ENCODE measurements around the gene MACROD2. TPM values are rescaled to one million over a fixed set of nuclear protein-coding genes. Genes with fewer than 3 reads are reported as not detected.

The MACROD2 gene
- total RNA-seq, 1 donor from 2014 or later: 1.6 TPM

DNA sequence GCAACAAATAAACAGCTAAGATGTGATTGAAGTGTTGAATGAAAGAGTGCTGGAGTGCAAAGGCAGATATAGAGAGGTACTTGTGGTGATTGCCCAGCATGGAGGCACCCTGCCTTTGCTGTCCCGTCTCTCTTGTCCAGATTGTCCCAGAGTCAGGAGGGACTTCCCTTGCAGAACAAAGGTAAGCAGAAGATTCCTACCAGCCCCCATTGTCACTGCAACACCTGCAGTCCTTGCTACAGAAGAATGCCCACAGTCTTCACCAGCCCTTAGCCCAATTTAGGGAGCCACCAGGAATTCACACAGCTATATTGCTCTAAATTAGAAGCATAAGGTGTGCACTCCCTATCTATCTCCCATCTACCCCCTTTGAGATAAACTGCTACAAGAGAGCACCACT is 2086.1 kb downstream of the MACROD2 start:
- Histone ChIP-seq H3K4me3 (ENCODE audit: low read depth, low read length) (no peak overlapping the region), H3K27me3 (ENCODE audit: control insufficient read depth, insufficient read depth, low read length) (no peaks in the 10 kb centered on the region), H3K36me3 (ENCODE audit: control insufficient read depth, insufficient read depth, low read length) (no peaks in the 10 kb centered on the region)
- no peak for DNase-seq (ENCODE audit: low read depth)
- TF ChIP-seq, protein P1, sequence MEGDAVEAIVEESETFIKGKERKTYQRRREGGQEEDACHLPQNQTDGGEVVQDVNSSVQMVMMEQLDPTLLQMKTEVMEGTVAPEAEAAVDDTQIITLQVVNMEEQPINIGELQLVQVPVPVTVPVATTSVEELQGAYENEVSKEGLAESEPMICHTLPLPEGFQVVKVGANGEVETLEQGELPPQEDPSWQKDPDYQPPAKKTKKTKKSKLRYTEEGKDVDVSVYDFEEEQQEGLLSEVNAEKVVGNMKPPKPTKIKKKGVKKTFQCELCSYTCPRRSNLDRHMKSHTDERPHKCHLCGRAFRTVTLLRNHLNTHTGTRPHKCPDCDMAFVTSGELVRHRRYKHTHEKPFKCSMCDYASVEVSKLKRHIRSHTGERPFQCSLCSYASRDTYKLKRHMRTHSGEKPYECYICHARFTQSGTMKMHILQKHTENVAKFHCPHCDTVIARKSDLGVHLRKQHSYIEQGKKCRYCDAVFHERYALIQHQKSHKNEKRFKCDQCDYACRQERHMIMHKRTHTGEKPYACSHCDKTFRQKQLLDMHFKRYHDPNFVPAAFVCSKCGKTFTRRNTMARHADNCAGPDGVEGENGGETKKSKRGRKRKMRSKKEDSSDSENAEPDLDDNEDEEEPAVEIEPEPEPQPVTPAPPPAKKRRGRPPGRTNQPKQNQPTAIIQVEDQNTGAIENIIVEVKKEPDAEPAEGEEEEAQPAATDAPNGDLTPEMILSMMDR (IDR thresholded peaks at IDR 0.05; ENCODE audit: insufficient read depth, low read length, severe bottlenecking): no peak
- no peak for FAIRE-seq

- TF ChIP-seq, protein P1 (IDR thresholded peaks at IDR 0.05; ENCODE audit: insufficient read depth, low read length, severe bottlenecking): no peak
- FAIRE-seq: no peak
- Histone ChIP-seq H3K36me3 (ENCODE audit: control insufficient read depth, insufficient read depth, low read length) (no peaks in the 10 kb centered on the region), H3K4me3 (ENCODE audit: low read depth, low read length) (no peak overlapping the region), H3K27me3 (ENCODE audit: control insufficient read depth, insufficient read depth, low read length) (no peaks in the 10 kb centered on the region)
- DNase-seq (ENCODE audit: low read depth): no peak
Observed at GRCh38 chr20:16082051-16082550, 2086.8 kb downstream of the MACROD2 start.

- no peak for DNase-seq (ENCODE audit: low read depth)
- no peak for FAIRE-seq
- TF ChIP-seq, protein P1 (IDR thresholded peaks at IDR 0.05; ENCODE audit: insufficient read depth, low read length, severe bottlenecking): no peak
- no peak overlapping the region for H3K4me3 ChIP-seq (ENCODE audit: low read depth, low read length)
- H3K27me3 ChIP-seq (ENCODE audit: control insufficient read depth, insufficient read depth, low read length): no peaks in the 10 kb centered on the region
- H3K36me3 ChIP-seq (ENCODE audit: control insufficient read depth, insufficient read depth, low read length): no peaks in the 10 kb centered on the region
Observed at GRCh38 chr20:16083639-16084280, 2088.4 kb downstream of the MACROD2 start.

DNA sequence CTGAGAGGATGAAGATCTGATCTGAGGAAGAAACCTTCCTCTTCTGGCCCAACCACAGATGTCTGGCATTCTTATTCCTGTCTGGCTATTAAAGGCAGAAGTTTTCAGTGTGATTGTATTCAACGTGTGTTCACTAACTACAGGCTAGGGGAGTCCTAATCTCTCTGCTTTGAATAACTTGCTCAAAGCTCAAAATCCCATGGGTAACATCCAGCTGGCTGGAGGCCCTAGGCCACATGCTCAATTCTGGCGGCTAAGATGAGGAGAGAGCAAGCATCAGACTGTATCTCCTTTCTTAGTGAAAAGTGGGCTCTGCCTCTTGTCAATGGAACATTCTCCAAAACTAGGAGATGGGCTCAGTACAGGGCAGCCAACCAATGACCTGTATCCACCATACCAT is 2099.9 kb downstream of the MACROD2 start:
- TF ChIP-seq, protein P1 (IDR thresholded peaks at IDR 0.05; ENCODE audit: insufficient read depth, low read length, severe bottlenecking): no peak

GRCh38 chr20:16096756-16097326 is 2101.5 kb downstream of the MACROD2 start:
- Histone ChIP-seq H3K4me3 (ENCODE audit: low read depth, low read length) (no peak overlapping the region), H3K36me3 (ENCODE audit: control insufficient read depth, insufficient read depth, low read length) (no peaks in the 10 kb centered on the region), H3K27me3 (ENCODE audit: control insufficient read depth, insufficient read depth, low read length) (peaks cover 1% of the 10 kb centered on the region)
- TF ChIP-seq, protein P1 (IDR thresholded peaks at IDR 0.05; ENCODE audit: insufficient read depth, low read length, severe bottlenecking): no peak
- no peak for FAIRE-seq
- DNase-seq (ENCODE audit: low read depth): no peak

More for the DNA sequence above, 2099.9 kb downstream of the MACROD2 start:
- H3K4me3 ChIP-seq (ENCODE audit: low read depth, low read length): no peak overlapping the region
- H3K36me3 ChIP-seq (ENCODE audit: control insufficient read depth, insufficient read depth, low read length): no peaks in the 10 kb centered on the region
- no peaks in the 10 kb centered on the region for H3K27me3 ChIP-seq (ENCODE audit: control insufficient read depth, insufficient read depth, low read length)
- no peak for DNase-seq (ENCODE audit: low read depth)
- FAIRE-seq: peak; percentile 77

All from bronchial epithelial cell (primary cell).